ENCODE data around the gene ZNF846. TPM values are rescaled to one million over a fixed set of nuclear protein-coding genes. Genes with fewer than 3 reads are reported as not detected.
"Not testable (repeated sequence)": the region's sequence is repeated elsewhere in the genome, so short reads cannot be mapped to it uniquely, and the experiment has no call there.

Gene ZNF846
- polyA plus RNA-seq, 4 donors = 2.2 to 16.7 (median 2.8) TPM

DNA sequence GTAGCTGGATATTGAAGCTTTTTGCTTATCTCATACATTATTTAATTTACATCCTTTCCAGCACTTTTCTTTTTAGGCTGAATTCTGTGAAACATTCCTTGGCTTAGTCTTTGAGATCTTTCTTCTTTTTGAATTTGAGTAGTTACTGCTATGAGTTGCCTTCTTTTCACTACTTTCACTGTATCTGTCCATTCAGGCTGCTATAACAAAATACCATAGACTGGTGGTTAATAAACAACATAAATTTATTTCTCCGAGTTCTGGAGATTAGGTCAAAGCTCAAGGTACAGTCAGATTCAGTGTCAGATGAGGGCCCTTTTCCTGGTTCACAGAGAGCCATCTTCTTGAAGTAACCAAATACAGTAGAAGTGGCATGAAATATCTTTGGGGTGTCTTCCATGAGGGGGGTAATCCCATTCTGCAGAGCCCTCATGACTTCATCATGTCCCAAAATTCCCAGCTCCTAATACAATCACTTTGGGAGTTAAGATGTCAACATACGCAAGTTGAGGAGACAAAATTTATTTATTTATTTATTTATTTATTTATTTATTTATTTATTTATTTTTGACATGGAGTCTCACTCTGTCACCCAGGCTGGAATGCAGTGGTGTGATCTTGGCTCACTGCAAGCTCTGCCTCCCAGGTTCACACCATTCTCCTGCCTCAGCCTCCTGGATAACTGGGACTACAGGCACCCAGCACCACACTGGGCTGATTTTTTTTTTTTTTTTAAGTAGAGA lies 15.7 kb downstream of the ZNF846 start:
- WGBS, 3 donors = 68 to 81% (median 74%) methylated on average over 2 of the region's 2 CpGs
- Histone ChIP-seq H3K4me1 (ENCODE audit: control insufficient read depth in 3 of 3, insufficient read depth in 2 of 3, low read depth in 1 of 3, low read length in 2 of 3) (no peaks in the 10 kb centered on the region), H3K27ac (ENCODE audit: low read depth in 1 of 3, low read length in 2 of 3) (no peak overlapping the region), H3K27me3 (ENCODE audit: control insufficient read depth in 3 of 3, insufficient read depth in 3 of 3, low read length in 3 of 3) (no peaks in the 10 kb centered on the region), H3K9me3 (ENCODE audit: control insufficient read depth in 2 of 2, insufficient read depth in 1 of 2, low read depth in 1 of 2, low read length in 1 of 2) (peaks cover 5 to 53% of the 10 kb centered on the region in 2 donors), H3K4me3 (ENCODE audit: low read depth in 1 of 3, low read length in 3 of 3) (no peak overlapping the region), H3K36me3 (ENCODE audit: control insufficient read depth in 3 of 3, insufficient read depth in 2 of 3, low read depth in 1 of 3, low read length in 3 of 3) (no peaks in the 10 kb centered on the region)
- FAIRE-seq = no peak
- DNase-seq = peak in 1 of 2 donors; percentile 4

DNA sequence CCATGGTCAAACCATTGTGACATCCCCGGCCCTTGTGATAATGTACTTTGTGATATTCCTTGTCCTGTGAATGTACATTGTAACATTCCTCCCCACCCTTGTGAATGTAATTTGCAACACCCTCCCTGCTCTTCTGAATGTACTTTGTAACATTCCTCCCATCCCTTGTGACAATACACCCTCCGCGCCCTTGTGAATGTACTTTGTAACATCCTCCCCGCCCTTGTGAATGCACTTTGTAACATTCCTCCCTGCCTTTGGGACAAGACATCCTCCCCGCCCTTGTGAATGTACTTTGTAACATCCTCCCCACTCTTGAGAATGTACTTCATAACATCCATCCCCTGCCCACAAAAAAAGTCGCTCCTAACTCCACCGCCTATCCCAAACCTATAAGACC lies 17.1 kb downstream of the ZNF846 start:
- no peak overlapping the region for H3K27ac ChIP-seq (ENCODE audit: low read depth in 1 of 3, low read length in 2 of 3)
- no peaks in the 10 kb centered on the region for H3K36me3 ChIP-seq (ENCODE audit: control insufficient read depth in 3 of 3, insufficient read depth in 2 of 3, low read depth in 1 of 3, low read length in 3 of 3)
- no peak for FAIRE-seq
- peaks cover 3 to 48% of the 10 kb centered on the region in 2 donors for H3K9me3 ChIP-seq (ENCODE audit: control insufficient read depth in 2 of 2, insufficient read depth in 1 of 2, low read depth in 1 of 2, low read length in 1 of 2)
- H3K4me3 ChIP-seq (ENCODE audit: low read depth in 1 of 3, low read length in 3 of 3) = no peak overlapping the region
- no peak for DNase-seq
- 97 to 98% (median 97%) methylated on average over 7 of the region's 7 CpGs for WGBS, 3 donors
- no peaks in the 10 kb centered on the region for H3K4me1 ChIP-seq (ENCODE audit: control insufficient read depth in 3 of 3, insufficient read depth in 2 of 3, low read depth in 1 of 3, low read length in 2 of 3)
- H3K27me3 ChIP-seq (ENCODE audit: control insufficient read depth in 3 of 3, insufficient read depth in 3 of 3, low read length in 3 of 3) = no peaks in the 10 kb centered on the region

DNA sequence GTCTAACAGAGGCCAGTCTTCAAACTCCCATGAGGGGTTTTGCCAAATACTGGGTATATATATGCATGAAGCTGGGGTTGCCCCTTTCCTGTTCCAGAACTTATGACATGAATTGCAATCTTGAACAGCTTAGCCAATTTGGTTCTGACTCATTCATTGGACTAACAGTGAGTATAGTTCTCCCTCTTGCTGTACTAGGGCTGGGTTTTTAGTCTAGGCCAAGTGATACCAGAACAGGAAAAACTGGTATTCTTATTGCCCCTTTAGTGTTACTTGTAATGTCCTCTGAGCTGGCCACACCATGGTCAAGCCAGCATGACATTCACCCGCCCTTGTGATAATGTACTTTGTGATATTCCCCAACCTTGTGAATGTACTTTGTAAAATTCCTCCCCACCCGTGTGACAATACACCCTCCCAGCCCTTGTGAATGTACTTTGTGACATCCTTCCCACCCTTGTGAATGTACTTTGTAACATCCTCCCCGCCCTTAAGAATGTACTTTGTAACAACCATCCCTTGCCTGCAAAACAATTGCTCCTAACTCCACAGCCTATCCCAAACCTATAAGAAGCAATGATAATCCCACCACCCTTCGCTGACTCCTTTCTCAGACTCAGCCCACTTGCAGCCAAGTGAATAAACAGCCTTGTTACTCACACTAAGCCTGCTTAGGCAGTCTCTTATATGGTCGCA lies 26.9 kb downstream of the ZNF846 start:
- Histone ChIP-seq H3K4me1 (ENCODE audit: control insufficient read depth in 3 of 3, insufficient read depth in 2 of 3, low read depth in 1 of 3, low read length in 2 of 3) (no peaks in the 10 kb centered on the region), H3K9me3 (ENCODE audit: control insufficient read depth in 2 of 2, insufficient read depth in 1 of 2, low read depth in 1 of 2, low read length in 1 of 2) (peaks cover 0 to 16% of the 10 kb centered on the region in 2 donors)
- 81 to 90% (median 84%) methylated on average over 5 of the region's 5 CpGs for WGBS, 3 donors

DNA sequence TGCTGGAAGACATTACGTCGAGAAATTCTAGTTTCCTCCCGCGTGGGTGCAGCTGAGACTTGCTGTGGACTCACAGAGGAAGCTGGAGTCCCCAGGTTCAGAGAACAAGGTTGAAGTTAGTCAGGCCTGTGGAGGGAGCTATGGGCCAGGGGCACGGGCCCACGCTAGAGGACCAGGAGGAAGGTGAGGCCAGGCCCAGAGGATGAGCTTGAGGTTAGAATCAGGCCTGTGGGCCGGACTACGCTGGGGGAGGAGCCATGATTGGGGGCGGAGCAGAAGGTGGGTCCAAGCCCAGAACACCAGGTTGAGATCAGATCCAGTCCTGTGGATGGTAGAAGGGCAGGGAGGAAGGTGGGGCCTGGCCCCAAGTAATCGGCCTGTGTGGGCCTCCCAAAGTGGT lies 32.6 kb downstream of the ZNF846 start:
- peaks cover 0 to 18% of the 10 kb centered on the region in 2 donors for H3K9me3 ChIP-seq (ENCODE audit: control insufficient read depth in 2 of 2, insufficient read depth in 1 of 2, low read depth in 1 of 2, low read length in 1 of 2)
- H3K27ac ChIP-seq (ENCODE audit: low read depth in 1 of 3, low read length in 2 of 3) = no peak overlapping the region
- FAIRE-seq = no peak
- 91 to 95% (median 93%) methylated on average over 10 of the region's 10 CpGs for WGBS, 3 donors
- H3K27me3 ChIP-seq (ENCODE audit: control insufficient read depth in 3 of 3, insufficient read depth in 3 of 3, low read length in 3 of 3) = no peaks in the 10 kb centered on the region
- no peaks in the 10 kb centered on the region for H3K36me3 ChIP-seq (ENCODE audit: control insufficient read depth in 3 of 3, insufficient read depth in 2 of 3, low read depth in 1 of 3, low read length in 3 of 3)
- H3K4me3 ChIP-seq (ENCODE audit: low read depth in 1 of 3, low read length in 3 of 3) = no peak overlapping the region
- no peak for DNase-seq
- no peaks in the 10 kb centered on the region for H3K4me1 ChIP-seq (ENCODE audit: control insufficient read depth in 3 of 3, insufficient read depth in 2 of 3, low read depth in 1 of 3, low read length in 2 of 3)

More for the DNA sequence above, 26.9 kb downstream of the ZNF846 start:
- no peak overlapping the region for H3K4me3 ChIP-seq (ENCODE audit: low read depth in 1 of 3, low read length in 3 of 3)
- H3K27ac ChIP-seq (ENCODE audit: low read depth in 1 of 3, low read length in 2 of 3) = no peak overlapping the region
- no peak for FAIRE-seq
- H3K36me3 ChIP-seq (ENCODE audit: control insufficient read depth in 3 of 3, insufficient read depth in 2 of 3, low read depth in 1 of 3, low read length in 3 of 3) = no peaks in the 10 kb centered on the region
- DNase-seq = no peak
- H3K27me3 ChIP-seq (ENCODE audit: control insufficient read depth in 3 of 3, insufficient read depth in 3 of 3, low read length in 3 of 3) = no peaks in the 10 kb centered on the region

DNA sequence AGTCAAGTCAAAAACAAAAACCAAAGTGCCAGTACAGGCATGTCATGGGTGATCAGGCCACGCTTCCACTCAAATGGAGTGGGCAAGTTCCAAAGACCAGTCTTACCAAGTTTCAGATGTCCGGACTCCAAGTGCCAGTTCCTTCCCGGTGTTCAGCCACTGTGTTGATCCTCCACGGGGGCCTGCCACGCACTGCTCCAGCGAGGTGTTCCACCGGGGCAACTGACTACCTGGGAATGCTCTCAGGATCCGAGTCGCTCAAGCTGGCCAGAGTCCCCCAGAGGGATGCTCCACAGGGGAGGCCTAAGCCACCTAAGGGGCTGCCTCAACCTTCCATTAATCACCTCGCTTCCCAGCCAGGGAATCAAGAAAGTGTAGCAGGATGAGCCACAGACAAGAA lies 38.5 kb downstream of the ZNF846 start:
- H3K27me3 ChIP-seq (ENCODE audit: control insufficient read depth in 3 of 3, insufficient read depth in 3 of 3, low read length in 3 of 3); FAIRE-seq; H3K4me3 ChIP-seq (ENCODE audit: low read depth in 1 of 3, low read length in 3 of 3); H3K27ac ChIP-seq (ENCODE audit: low read depth in 1 of 3, low read length in 2 of 3); H3K9me3 ChIP-seq (ENCODE audit: control insufficient read depth in 2 of 2, insufficient read depth in 1 of 2, low read depth in 1 of 2, low read length in 1 of 2); DNase-seq; H3K4me1 ChIP-seq (ENCODE audit: control insufficient read depth in 3 of 3, insufficient read depth in 2 of 3, low read depth in 1 of 3, low read length in 2 of 3); H3K36me3 ChIP-seq (ENCODE audit: control insufficient read depth in 3 of 3, insufficient read depth in 2 of 3, low read depth in 1 of 3, low read length in 3 of 3): not testable (repeated sequence)
- WGBS, 3 donors = 84 to 92% (median 91%) methylated on average over 10 of the region's 10 CpGs

DNA sequence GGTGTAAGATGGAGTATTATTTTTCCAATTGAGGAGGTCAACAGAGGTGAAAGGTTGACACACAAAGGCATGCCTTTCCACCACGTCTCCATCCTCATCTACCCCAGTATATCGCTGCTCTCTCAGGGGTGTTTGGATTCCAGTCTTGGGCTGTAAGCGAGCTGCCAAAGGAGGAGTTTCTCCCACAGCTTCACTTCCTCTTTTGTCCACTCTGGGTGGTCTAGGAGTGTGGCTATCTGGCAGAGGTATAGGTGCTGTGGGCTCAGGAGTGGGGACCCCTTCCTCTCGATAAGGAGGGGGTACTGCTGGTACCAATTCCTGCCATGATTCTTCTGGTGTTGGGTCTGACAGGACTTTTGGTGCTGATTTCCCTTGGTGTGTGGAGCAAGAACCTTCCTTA lies 39.4 kb downstream of the ZNF846 start:
- FAIRE-seq (no peak), DNase-seq (no peak)
- no peak overlapping the region for H3K4me3 ChIP-seq (ENCODE audit: low read depth in 1 of 3, low read length in 3 of 3)
- no peaks in the 10 kb centered on the region for H3K36me3 ChIP-seq (ENCODE audit: control insufficient read depth in 3 of 3, insufficient read depth in 2 of 3, low read depth in 1 of 3, low read length in 3 of 3)
- H3K27ac ChIP-seq (ENCODE audit: low read depth in 1 of 3, low read length in 2 of 3) = no peak overlapping the region
- no peaks in the 10 kb centered on the region for H3K4me1 ChIP-seq (ENCODE audit: control insufficient read depth in 3 of 3, insufficient read depth in 2 of 3, low read depth in 1 of 3, low read length in 2 of 3)
- H3K9me3 ChIP-seq (ENCODE audit: control insufficient read depth in 2 of 2, insufficient read depth in 1 of 2, low read depth in 1 of 2, low read length in 1 of 2) = no peaks in the 10 kb centered on the region
- WGBS, 3 donors = 71 to 86% (median 76%) methylated on average over 4 of the region's 4 CpGs
- no peaks in the 10 kb centered on the region for H3K27me3 ChIP-seq (ENCODE audit: control insufficient read depth in 3 of 3, insufficient read depth in 3 of 3, low read length in 3 of 3)

DNA sequence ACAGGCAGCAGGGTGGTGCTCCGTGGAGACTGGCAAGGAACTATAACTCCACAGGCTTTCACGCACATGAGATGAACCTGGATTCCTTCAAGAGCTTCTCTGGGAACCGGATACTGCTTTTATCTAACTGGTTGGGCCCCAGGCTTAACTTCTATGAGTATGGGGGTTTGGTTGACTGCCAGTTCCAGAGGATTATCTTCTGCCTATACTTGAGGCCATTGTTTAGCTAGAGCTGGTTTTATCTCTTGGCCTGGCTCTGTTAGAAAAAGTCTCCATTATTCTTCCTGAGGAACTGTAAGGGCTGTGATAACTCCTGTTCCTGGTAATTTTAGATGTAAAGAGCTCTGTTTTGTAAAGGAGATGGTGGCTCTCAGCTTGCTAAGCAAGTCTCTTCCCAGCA lies 40.9 kb downstream of the ZNF846 start:
- no peak for FAIRE-seq
- H3K9me3 ChIP-seq (ENCODE audit: control insufficient read depth in 2 of 2, insufficient read depth in 1 of 2, low read depth in 1 of 2, low read length in 1 of 2) = no peaks in the 10 kb centered on the region

DNA sequence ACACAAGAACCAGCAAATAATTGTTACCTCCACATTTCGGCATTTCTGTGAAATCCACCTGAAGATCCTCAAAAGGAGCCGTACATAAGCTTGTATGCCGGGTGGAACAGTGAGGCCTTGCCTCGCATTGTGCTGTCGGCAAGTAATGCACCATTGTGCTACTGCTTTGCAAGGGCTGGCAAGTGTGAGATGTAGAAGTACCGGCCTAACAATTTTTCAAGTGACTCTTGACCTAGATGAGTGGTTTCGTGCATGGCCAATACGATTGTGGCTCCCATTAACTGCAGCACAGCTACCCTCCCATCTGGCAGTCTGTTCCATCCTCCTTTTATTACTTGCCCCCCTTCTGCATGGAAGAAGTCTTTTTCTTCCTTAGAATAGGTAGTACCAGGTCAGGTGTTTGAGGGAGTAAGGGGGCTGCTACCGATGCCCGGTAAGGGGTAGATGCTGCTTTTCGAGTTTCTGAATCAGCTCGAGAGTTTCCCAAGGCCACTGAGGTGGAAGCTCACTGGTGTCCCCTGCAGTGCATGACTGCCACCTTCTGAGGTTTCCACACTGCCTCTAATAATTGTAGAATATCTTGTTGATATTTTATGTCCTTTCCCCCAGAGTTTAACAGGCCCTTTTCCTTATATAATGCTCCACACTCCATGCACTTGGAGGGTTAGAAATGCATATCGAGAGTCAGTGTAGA lies 42.9 kb downstream of the ZNF846 start:
- DNase-seq; H3K9me3 ChIP-seq (ENCODE audit: control insufficient read depth in 2 of 2, insufficient read depth in 1 of 2, low read depth in 1 of 2, low read length in 1 of 2); H3K4me3 ChIP-seq (ENCODE audit: low read depth in 1 of 3, low read length in 3 of 3); FAIRE-seq; H3K4me1 ChIP-seq (ENCODE audit: control insufficient read depth in 3 of 3, insufficient read depth in 2 of 3, low read depth in 1 of 3, low read length in 2 of 3); H3K27ac ChIP-seq (ENCODE audit: low read depth in 1 of 3, low read length in 2 of 3); H3K36me3 ChIP-seq (ENCODE audit: control insufficient read depth in 3 of 3, insufficient read depth in 2 of 3, low read depth in 1 of 3, low read length in 3 of 3); H3K27me3 ChIP-seq (ENCODE audit: control insufficient read depth in 3 of 3, insufficient read depth in 3 of 3, low read length in 3 of 3): not testable (repeated sequence)
- WGBS, 3 donors = 90 to 91% (median 91%) methylated on average over 13 of the region's 13 CpGs

More for the DNA sequence above, 40.9 kb downstream of the ZNF846 start:
- Histone ChIP-seq H3K27me3 (ENCODE audit: control insufficient read depth in 3 of 3, insufficient read depth in 3 of 3, low read length in 3 of 3) (peaks cover 0 to 2% (median 0%) of the 10 kb centered on the region in 3 donors), H3K36me3 (ENCODE audit: control insufficient read depth in 3 of 3, insufficient read depth in 2 of 3, low read depth in 1 of 3, low read length in 3 of 3) (no peaks in the 10 kb centered on the region), H3K27ac (ENCODE audit: low read depth in 1 of 3, low read length in 2 of 3) (no peak overlapping the region), H3K4me3 (ENCODE audit: low read depth in 1 of 3, low read length in 3 of 3) (no peak overlapping the region), H3K4me1 (ENCODE audit: control insufficient read depth in 3 of 3, insufficient read depth in 2 of 3, low read depth in 1 of 3, low read length in 2 of 3) (no peaks in the 10 kb centered on the region)
- 70 to 72% (median 70%) methylated on average over 3 of the region's 3 CpGs for WGBS, 3 donors
- no peak for DNase-seq

All from small intestine (tissue), 7 donors.